Lung (tissue), 12 donors: Measurements from ENCODE around the gene ANP32A. TPM values are rescaled to one million over a fixed set of nuclear protein-coding genes. Genes with fewer than 3 reads are reported as not detected.

Experiments
- ATAC-seq: fragments of 200-7000 bp; cut with Tn5 transposase; one replicate; pipeline ENCODE4 v1.9.1; 2020; ENCODE audit warnings: moderate number of reproducible peaks; ENCODE audit not compliant: insufficient read depth, low FRiP score
- DNase-seq, 3 donors: peaks; one replicate each; pipeline ENCODE4 v3.0.0-alpha.2; 2013 to 2017
- H3K27ac ChIP-seq, 2 donors: one replicate each; pipeline ENCODE4 v1.5.1; 2013; ENCODE audit warnings: mild to moderate bottlenecking in 2 of 2, moderate library complexity in 2 of 2, control low read depth in 1 of 2, inconsistent platforms in 1 of 2, low read depth in 1 of 2, low read length in 1 of 2
- H3K27me3 ChIP-seq, 3 donors: one replicate each; pipeline ENCODE4 v1.5.1; 2013; ENCODE audit warnings: low read length in 2 of 3; ENCODE audit not compliant: control insufficient read depth in 3 of 3, insufficient read depth in 3 of 3
- H3K36me3 ChIP-seq, 4 donors: one replicate each; pipeline ENCODE4 v1.5.1; 2013; ENCODE audit warnings: low read length in 4 of 4, mild to moderate bottlenecking in 1 of 4, moderate library complexity in 1 of 4; ENCODE audit not compliant: control insufficient read depth in 4 of 4, insufficient read depth in 4 of 4
- H3K4me1 ChIP-seq, 5 donors: one replicate each; pipeline ENCODE4 v1.5.1; 2013; ENCODE audit warnings: low read length in 5 of 5, mild to moderate bottlenecking in 2 of 5, moderate library complexity in 1 of 5; ENCODE audit not compliant: control insufficient read depth in 5 of 5, insufficient read depth in 5 of 5
- H3K4me3 ChIP-seq: one replicate; pipeline ENCODE4 v1.5.1; 2013; ENCODE audit warnings: mild to moderate bottlenecking, control low read depth, moderate library complexity
- H3K9ac ChIP-seq, 2 donors: one replicate each; pipeline ENCODE4 v1.5.1; 2013; ENCODE audit warnings: low read length in 2 of 2, control low read depth in 1 of 2; ENCODE audit not compliant: insufficient read depth in 1 of 2
- H3K9me3 ChIP-seq, 4 donors: one replicate each; pipeline ENCODE4 v1.5.1; 2013; ENCODE audit warnings: low read length in 3 of 4, mild to moderate bottlenecking in 1 of 4, moderate library complexity in 1 of 4; ENCODE audit not compliant: control insufficient read depth in 4 of 4, insufficient read depth in 3 of 4
- CTCF ChIP-seq: IDR thresholded peaks from 2 replicates; pipeline ENCODE4 v1.5.1; 2012; ENCODE audit warnings: mild to moderate bottlenecking; ENCODE audit errors: control extremely low read depth, extremely low read depth
- WGBS, 2 donors: extraction: QIAGEN DNeasy Blood & Tissue Kit; methylation state at CpG; one replicate each; pipeline ENCODE4 v1.1.7; 2013; 5-methylcytosine and 5-hydroxymethylcytosine counted together
- polyA plus RNA-seq, 2 donors: library from polyadenylated mRNA; stranded (reverse); fragments of 200-250 nt; gene quantifications; one replicate each; pipeline ENCODE4 v1.2.1, GENCODE V29; 2013
- total RNA-seq, 2 donors: library from RNA; depleted of rRNA in 1 of 2; stranded (reverse); fragments of >200 nt in 1 of 2; gene quantifications; one replicate each; pipeline ENCODE4 v1.2.1, GENCODE V29; 2014 to 2021
- donor health status: control.
- donor health status: control.
- donor health status: Bipolar disorder and iron deficiency.
- donor health status: healthy.
- donor health status: DM: yes; HTN: yes; CAD: no.

ANP32A gene
- total and polyA plus RNA-seq, 4 donors: 105 to 197 (median 113) TPM

DNA sequence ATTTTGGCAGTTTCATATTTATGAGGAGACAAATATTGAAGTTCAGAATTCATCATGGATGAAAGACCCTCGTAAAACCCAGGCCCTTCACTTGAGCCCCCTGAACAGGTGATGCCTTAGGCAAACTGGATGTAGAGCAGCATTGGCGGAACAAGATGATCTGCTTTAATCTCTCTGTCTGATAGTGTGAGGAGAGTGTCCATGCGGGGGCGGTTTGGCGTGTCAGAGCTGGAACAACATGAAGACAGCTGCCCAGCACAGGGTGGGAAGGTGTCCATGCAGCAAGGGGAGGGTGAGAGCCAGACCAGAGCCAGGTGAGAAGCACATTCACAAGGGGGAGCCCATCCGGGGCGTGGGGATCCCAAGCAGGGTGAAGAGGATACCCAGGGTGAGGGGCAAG lies 31.8 kb upstream of the ANP32A start:
- DNase-seq (no peak), ATAC-seq (no peak)
- Histone ChIP-seq H3K27ac (no peak overlapping the region), H3K9ac (no peak overlapping the region), H3K4me3 (no peak overlapping the region), H3K9me3 (peaks cover 0 to 3% (median 0%) of the 10 kb centered on the region in 4 donors), H3K36me3 (no peaks in the 10 kb centered on the region), H3K27me3 (peaks cover 0 to 3% (median 0%) of the 10 kb centered on the region in 3 donors), H3K4me1 (no peaks in the 10 kb centered on the region)
- no peak for TF ChIP-seq CTCF
- 93 to 94% methylated on average over 7 of the region's 7 CpGs for WGBS, 2 donors

GRCh38 chr15:68851971-68852370 lies 31.3 kb upstream of the ANP32A start:
- 90 to 92% methylated on average over 2 of the region's 2 CpGs for WGBS, 2 donors
- TF ChIP-seq CTCF: no peak
- H3K4me1 ChIP-seq: no peaks in the 10 kb centered on the region
- DNase-seq: no peak
- H3K27ac ChIP-seq: no peak overlapping the region
- no peaks in the 10 kb centered on the region for H3K36me3 ChIP-seq
- H3K9me3 ChIP-seq: peaks cover 0 to 3% (median 0%) of the 10 kb centered on the region in 4 donors
- no peak for ATAC-seq
- no peak overlapping the region for H3K9ac ChIP-seq
- peaks cover 0 to 3% (median 0%) of the 10 kb centered on the region in 3 donors for H3K27me3 ChIP-seq
- H3K4me3 ChIP-seq: no peak overlapping the region

DNA sequence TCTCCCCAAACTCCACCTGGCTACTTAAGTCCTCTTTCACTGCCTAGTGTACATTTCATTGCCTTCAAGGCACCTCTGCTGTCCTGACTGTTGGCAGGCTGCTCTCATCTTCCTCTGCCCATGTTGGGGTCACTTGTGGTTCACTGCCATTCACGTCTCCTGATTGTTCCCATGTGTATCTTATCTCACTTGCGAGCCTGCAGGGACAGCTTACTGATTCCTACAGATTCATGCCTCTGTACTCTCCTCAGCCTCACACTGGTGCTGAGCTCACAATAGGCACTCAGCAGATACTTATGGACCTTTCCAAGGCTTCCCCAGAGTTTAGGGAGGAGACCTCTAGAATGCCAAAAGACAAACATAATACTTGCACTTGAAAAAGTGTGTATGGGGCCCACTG lies 28.8 kb upstream of the ANP32A start:
- Histone ChIP-seq H3K27ac (no peak overlapping the region), H3K4me1 (no peaks in the 10 kb centered on the region), H3K9ac (no peak overlapping the region), H3K9me3 (peaks cover 0 to 3% (median 0%) of the 10 kb centered on the region in 4 donors), H3K36me3 (no peaks in the 10 kb centered on the region), H3K27me3 (peaks cover 0 to 6% (median 6%) of the 10 kb centered on the region in 3 donors), H3K4me3 (no peak overlapping the region)
- no peak for ATAC-seq
- TF ChIP-seq CTCF: no peak
- 75 to 83% methylated on average over 2 of the region's 2 CpGs for WGBS, 2 donors
- DNase-seq: no peak

DNA sequence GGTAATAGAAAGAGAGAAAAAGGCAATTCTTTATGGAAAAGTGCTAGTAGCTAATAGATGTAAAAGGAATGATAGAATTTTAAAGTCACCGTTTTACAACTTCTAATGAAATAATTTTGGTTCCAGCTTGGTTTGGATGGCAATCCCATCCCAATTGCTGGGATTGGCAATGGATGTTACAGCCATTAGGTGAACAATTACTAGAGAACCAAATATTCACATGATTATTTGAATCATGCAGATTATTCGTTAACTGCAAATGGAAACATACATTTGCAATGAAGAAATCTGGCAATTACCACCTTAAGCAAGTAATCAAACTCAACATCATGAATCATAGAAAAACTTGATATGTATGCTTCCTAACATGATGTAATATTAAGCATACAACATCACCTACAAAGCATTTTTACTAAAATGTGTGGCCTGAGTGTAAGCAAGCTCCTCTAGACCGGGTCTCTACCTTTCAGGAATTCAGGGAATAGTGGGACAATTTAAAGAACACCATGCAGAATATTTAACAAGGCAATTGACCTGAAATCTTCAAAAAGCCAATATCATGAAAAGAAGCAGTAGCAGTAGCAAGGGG lies 26.2 kb upstream of the ANP32A start:
- H3K36me3 ChIP-seq: no peaks in the 10 kb centered on the region
- peaks cover 0 to 23% (median 19%) of the 10 kb centered on the region in 3 donors for H3K27me3 ChIP-seq
- no peak overlapping the region for H3K9ac ChIP-seq
- H3K4me3 ChIP-seq: no peak overlapping the region
- no peak for DNase-seq
- 96% methylated on average over 3 of the region's 3 CpGs for WGBS, 2 donors
- no peak for TF ChIP-seq CTCF
- peaks cover 0 to 4% (median 0%) of the 10 kb centered on the region in 4 donors for H3K9me3 ChIP-seq
- peaks cover 0 to 8% (median 2%) of the 10 kb centered on the region in 5 donors for H3K4me1 ChIP-seq
- no peak for ATAC-seq
- no peak overlapping the region for H3K27ac ChIP-seq
